Renal cortical epithelial cell (primary cell): Measurements from ENCODE around the gene PGAP2. TPM values are rescaled to one million over a fixed set of nuclear protein-coding genes. Genes with fewer than 3 reads are reported as not detected.
A peak's percentile ranks its signal among the peaks of the same experiment; 100 is the strongest.
"Not testable (repeated sequence)": the region's sequence is repeated elsewhere in the genome, so short reads cannot be mapped to it uniquely, and the experiment has no call there.

Experiments
- DNase-seq: peaks from one replicate; pipeline ENCODE4 v3.0.0-alpha.2; 2011; ENCODE audit warnings: low read depth
- total RNA-seq: library from RNA; depleted of rRNA; stranded (reverse); fragments of >200 nt; gene quantifications from 2 replicates; pipeline ENCODE4 v1.2.3, GENCODE V29; 2014

Gene PGAP2
- total RNA-seq, 1 donor from 2014 or later: 18.7 TPM

GRCh38 chr11:3803726-3804495 lies 4.4 kb upstream of the PGAP2 start:
- peak; percentile 77 for DNase-seq

- peak; percentile 83 for DNase-seq
Observed at GRCh38 chr11:3808861-3809623, 682 bp downstream of the PGAP2 start.

GRCh38 chr11:3809624-3809928 lies 1.2 kb downstream of the PGAP2 start:
- no peak for DNase-seq

- DNase-seq: no peak
Observed at GRCh38 chr11:3810446-3810845, 2.1 kb downstream of the PGAP2 start.

GRCh38 chr11:3810951-3811350 lies 2.6 kb downstream of the PGAP2 start:
- no peak for DNase-seq

GRCh38 chr11:3814832-3815231 lies 6.5 kb downstream of the PGAP2 start:
- DNase-seq: not testable (repeated sequence)

- DNase-seq: no peak
Observed at GRCh38 chr11:3815845-3816244, 7.5 kb downstream of the PGAP2 start.

GRCh38 chr11:3816673-3817072 lies 8.3 kb downstream of the PGAP2 start:
- DNase-seq: no peak

- no peak for DNase-seq
Observed at GRCh38 chr11:3817181-3817800, 8.9 kb downstream of the PGAP2 start.

- no peak for DNase-seq
Observed at GRCh38 chr11:3820971-3821370, 12.6 kb downstream of the PGAP2 start.

GRCh38 chr11:3822312-3822711 lies 14.0 kb downstream of the PGAP2 start:
- no peak for DNase-seq

GRCh38 chr11:3823303-3823702 lies 14.9 kb downstream of the PGAP2 start:
- DNase-seq: peak; percentile 77

- DNase-seq: no peak
Observed at GRCh38 chr11:3823762-3824506, 15.6 kb downstream of the PGAP2 start.

GRCh38 chr11:3824714-3825472 lies 16.5 kb downstream of the PGAP2 start:
- no peak for DNase-seq

- no peak for DNase-seq
Observed at GRCh38 chr11:3825473-3826154, 17.3 kb downstream of the PGAP2 start.

GRCh38 chr11:3826721-3827120 lies 18.4 kb downstream of the PGAP2 start:
- DNase-seq: no peak

- DNase-seq: no peak
Observed at GRCh38 chr11:3827434-3828186, 19.2 kb downstream of the PGAP2 start.

- DNase-seq: no peak
Observed at GRCh38 chr11:3830088-3830487, 21.7 kb downstream of the PGAP2 start.

- no peak for DNase-seq
Observed at GRCh38 chr11:3830730-3831129, 22.4 kb downstream of the PGAP2 start.
